Astrocyte (in vitro differentiated cells and primary cell): ENCODE measurements around the gene STAU1. TPM values are rescaled to one million over a fixed set of nuclear protein-coding genes. Genes with fewer than 3 reads are reported as not detected.
"Not testable (repeated sequence)": the region's sequence is repeated elsewhere in the genome, so short reads cannot be mapped to it uniquely, and the experiment has no call there.

Experiments used
- DNase-seq: peaks from one replicate; pipeline ENCODE4 v3.0.0-alpha.2; 2010; ENCODE audit warnings: low read depth
- FAIRE-seq: peaks from 2 replicates; lab custom pipeline; 2011; peaks lifted over from hg19 to GRCh38; lab: Jason Lieb, UNC
- H2AFZ ChIP-seq: 2 replicates; pipeline ENCODE4 v1.6.0; 2012; ENCODE audit warnings: low read depth, low read length, inconsistent platforms
- H3K27ac ChIP-seq: 2 replicates; pipeline ENCODE4 v1.5.1; 2011; ENCODE audit warnings: low read depth, low read length, inconsistent platforms
- H3K27me3 ChIP-seq: 2 replicates; pipeline ENCODE4 v1.6.0; 2011; ENCODE audit warnings: low read length, inconsistent platforms; ENCODE audit not compliant: insufficient read depth
- H3K36me3 ChIP-seq: 2 replicates; pipeline ENCODE4 v1.5.1; 2011; ENCODE audit warnings: low read length, inconsistent platforms; ENCODE audit not compliant: insufficient read depth
- H3K4me1 ChIP-seq: 2 replicates; pipeline ENCODE4 v1.5.1; 2011; ENCODE audit warnings: low read length, inconsistent platforms; ENCODE audit not compliant: insufficient read depth
- H3K4me2 ChIP-seq: 2 replicates; pipeline ENCODE4 v1.6.0; 2012; ENCODE audit warnings: low read length, inconsistent platforms
- H3K4me3 ChIP-seq: 2 replicates; pipeline ENCODE4 v1.5.1; 2011; ENCODE audit warnings: low read depth, mild to moderate bottlenecking, low read length, inconsistent platforms; ENCODE audit not compliant: insufficient read depth
- H3K79me2 ChIP-seq: 2 replicates; pipeline ENCODE4 v1.6.0; 2012; ENCODE audit warnings: mild to moderate bottlenecking, low read length, inconsistent platforms; ENCODE audit not compliant: insufficient read depth
- H3K9ac ChIP-seq: 2 replicates; pipeline ENCODE4 v1.6.0; 2012; ENCODE audit warnings: mild to moderate bottlenecking, low read length, inconsistent platforms
- H3K9me3 ChIP-seq: 2 replicates; pipeline ENCODE4 v1.5.1; 2012; ENCODE audit warnings: low read depth, mild to moderate bottlenecking, low read length, inconsistent platforms; ENCODE audit not compliant: insufficient read depth
- H4K20me1 ChIP-seq: 2 replicates; pipeline ENCODE4 v1.6.0; 2012; ENCODE audit warnings: low read length, inconsistent platforms; ENCODE audit not compliant: insufficient read depth
- H3K27ac Mint-ChIP-seq: one replicate; pipeline ENCODE4 v1.8.0; 2021; ENCODE audit warnings: mild to moderate bottlenecking, mixed read lengths; ENCODE audit not compliant: unreplicated experiment
- H3K27me3 Mint-ChIP-seq: one replicate; pipeline ENCODE4 v1.8.0; 2021; ENCODE audit warnings: low read depth, mixed read lengths; ENCODE audit not compliant: unreplicated experiment
- H3K36me3 Mint-ChIP-seq: one replicate; pipeline ENCODE4 v1.8.0; 2021; ENCODE audit warnings: low read depth, mixed read lengths; ENCODE audit not compliant: unreplicated experiment
- H3K4me1 Mint-ChIP-seq: one replicate; pipeline ENCODE4 v1.8.0; 2021; ENCODE audit warnings: low read depth, mixed read lengths; ENCODE audit not compliant: unreplicated experiment
- H3K4me3 Mint-ChIP-seq: one replicate; pipeline ENCODE4 v1.8.0; 2021; ENCODE audit warnings: mild to moderate bottlenecking, moderate library complexity, mixed read lengths; ENCODE audit not compliant: unreplicated experiment
- H3K9me3 Mint-ChIP-seq: one replicate; pipeline ENCODE4 v1.8.0; 2021; ENCODE audit warnings: mild to moderate bottlenecking, mixed read lengths; ENCODE audit not compliant: unreplicated experiment
- CTCF ChIP-seq: IDR thresholded peaks from 2 replicates; pipeline ENCODE4 v1.5.1; 2011; ENCODE audit warnings: low read depth, mild to moderate bottlenecking, inconsistent platforms, low read length, moderate library complexity; ENCODE audit not compliant: insufficient read depth
- EZH2 ChIP-seq: IDR thresholded peaks from 2 replicates; pipeline ENCODE4 v1.6.1; 2012; ENCODE audit warnings: mild to moderate bottlenecking, low read length, inconsistent platforms; ENCODE audit not compliant: insufficient read depth
- total RNA-seq: library from RNA; stranded (reverse); gene quantifications from 2 replicates; pipeline ENCODE4 v1.2.1, GENCODE V29; 2021

The STAU1 gene
- total RNA-seq, 1 donor from 2014 or later, result 98.0 TPM

- Mint-ChIP-seq H3K36me3 (peaks cover 29% of the 10 kb centered on the region), H3K27ac (no peak overlapping the region), H3K27me3 (no peaks in the 10 kb centered on the region), H3K4me3 (no peak overlapping the region), H3K4me1 (no peaks in the 10 kb centered on the region), H3K9me3 (no peaks in the 10 kb centered on the region)
- TF ChIP-seq CTCF (no peak), EZH2 (no peak)
- Histone ChIP-seq H3K4me1 (no peaks in the 10 kb centered on the region), H3K4me3 (no peak overlapping the region), H3K79me2 (peaks cover 18% of the 10 kb centered on the region), H3K9me3 (no peaks in the 10 kb centered on the region), H3K9ac (no peak overlapping the region), H4K20me1 (peaks cover 20% of the 10 kb centered on the region), H3K4me2 (no peak overlapping the region), H2AFZ (no peak overlapping the region), H3K36me3 (peaks cover 50% of the 10 kb centered on the region), H3K27me3 (no peaks in the 10 kb centered on the region), H3K27ac (no peak overlapping the region)
- FAIRE-seq, result no peak
- no peak for DNase-seq
Measured at GRCh38 chr20:49100972-49101371, 87.2 kb downstream of the STAU1 start.

GRCh38 chr20:49100292-49100691 lies 87.8 kb downstream of the STAU1 start:
- H3K4me1 Mint-ChIP-seq, H2AFZ ChIP-seq, DNase-seq, H3K4me3 Mint-ChIP-seq, H3K27me3 ChIP-seq, H3K27me3 Mint-ChIP-seq, H3K27ac ChIP-seq, H3K9ac ChIP-seq, H3K27ac Mint-ChIP-seq, H3K9me3 ChIP-seq, FAIRE-seq, H3K9me3 Mint-ChIP-seq, H3K4me2 ChIP-seq, H3K4me1 ChIP-seq, H3K4me3 ChIP-seq: not testable (repeated sequence)
- H3K36me3 Mint-ChIP-seq, result peaks cover 26% of the 10 kb centered on the region
- peaks cover 18% of the 10 kb centered on the region for H3K79me2 ChIP-seq
- H3K36me3 ChIP-seq, result peaks cover 57% of the 10 kb centered on the region
- H4K20me1 ChIP-seq, result peaks cover 20% of the 10 kb centered on the region

- H3K4me2 ChIP-seq, result no peak overlapping the region
- H3K79me2 ChIP-seq, result peaks cover 18% of the 10 kb centered on the region
- no peaks in the 10 kb centered on the region for H3K4me1 Mint-ChIP-seq
- H3K9me3 ChIP-seq, result no peaks in the 10 kb centered on the region
- no peaks in the 10 kb centered on the region for H3K9me3 Mint-ChIP-seq
- no peak overlapping the region for H3K27ac Mint-ChIP-seq
- no peak overlapping the region for H3K4me3 ChIP-seq
- H2AFZ ChIP-seq, result no peak overlapping the region
- H3K27ac ChIP-seq, result no peak overlapping the region
- DNase-seq, result no peak
- peaks cover 23% of the 10 kb centered on the region for H3K36me3 Mint-ChIP-seq
- no peak overlapping the region for H3K9ac ChIP-seq
- H3K4me1 ChIP-seq, result no peaks in the 10 kb centered on the region
- TF ChIP-seq EZH2 (no peak), CTCF (no peak)
- H3K27me3 ChIP-seq, result no peaks in the 10 kb centered on the region
- H3K36me3 ChIP-seq, result peaks cover 61% of the 10 kb centered on the region
- peaks cover 20% of the 10 kb centered on the region for H4K20me1 ChIP-seq
- FAIRE-seq, result no peak
- no peaks in the 10 kb centered on the region for H3K27me3 Mint-ChIP-seq
- H3K4me3 Mint-ChIP-seq, result no peak overlapping the region
Measured at GRCh38 chr20:49099011-49099410, 89.1 kb downstream of the STAU1 start.
